Adrenal gland (tissue), 5 donors: ENCODE results near the gene ZBTB39.

ENCODE experiments used
- POLR2A ChIP-seq, 2 donors: fragments of 450-650 bp; IDR thresholded peaks; one replicate each; pipeline ENCODE4 v1.6.1; 2017; ENCODE audit warnings: antibody characterized with exemption in 2 of 2, mild to moderate bottlenecking in 2 of 2, moderate library complexity in 1 of 2
- TF ChIP-seq, protein P1 (sequence below), 6 experiments: fragments of 450-650 bp in 4 of 6; fragments of 200-600 bp in 2 of 6; sonication (generic) in 1 of 6; IDR thresholded peaks; 1 replicate in 5 of 6; 2 replicates in 1 of 6; pipeline versions ENCODE4 v1.5.1 to v1.8.0; 2016 to 2021; ENCODE audit warnings: antibody characterized with exemption in 6 of 6, mild to moderate bottlenecking in 2 of 6, moderate library complexity in 1 of 6
- donor health status: DM: no; HTN: no; CAD: no.

DNA sequence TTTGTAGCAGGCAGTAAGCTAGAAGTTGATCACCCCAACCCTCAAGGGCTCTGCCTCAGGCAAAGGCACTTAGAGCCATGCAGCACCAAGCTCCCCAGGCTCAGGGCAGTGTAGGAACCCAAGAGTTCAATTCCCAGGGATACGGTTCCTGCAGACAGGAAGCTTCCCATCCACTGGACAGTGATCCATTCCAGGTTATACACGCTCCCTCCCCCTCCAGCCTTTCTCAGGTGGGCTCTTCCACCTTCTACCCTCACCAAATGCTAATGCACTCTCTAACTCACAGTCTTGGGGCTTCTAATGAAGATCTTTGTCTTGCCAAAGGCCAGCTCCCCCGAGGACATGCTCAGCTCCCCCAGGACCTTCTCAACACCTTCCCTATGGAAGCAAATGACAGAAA, 30.9 kb upstream of the ZBTB39 start:
- TF ChIP-seq, protein P1, sequence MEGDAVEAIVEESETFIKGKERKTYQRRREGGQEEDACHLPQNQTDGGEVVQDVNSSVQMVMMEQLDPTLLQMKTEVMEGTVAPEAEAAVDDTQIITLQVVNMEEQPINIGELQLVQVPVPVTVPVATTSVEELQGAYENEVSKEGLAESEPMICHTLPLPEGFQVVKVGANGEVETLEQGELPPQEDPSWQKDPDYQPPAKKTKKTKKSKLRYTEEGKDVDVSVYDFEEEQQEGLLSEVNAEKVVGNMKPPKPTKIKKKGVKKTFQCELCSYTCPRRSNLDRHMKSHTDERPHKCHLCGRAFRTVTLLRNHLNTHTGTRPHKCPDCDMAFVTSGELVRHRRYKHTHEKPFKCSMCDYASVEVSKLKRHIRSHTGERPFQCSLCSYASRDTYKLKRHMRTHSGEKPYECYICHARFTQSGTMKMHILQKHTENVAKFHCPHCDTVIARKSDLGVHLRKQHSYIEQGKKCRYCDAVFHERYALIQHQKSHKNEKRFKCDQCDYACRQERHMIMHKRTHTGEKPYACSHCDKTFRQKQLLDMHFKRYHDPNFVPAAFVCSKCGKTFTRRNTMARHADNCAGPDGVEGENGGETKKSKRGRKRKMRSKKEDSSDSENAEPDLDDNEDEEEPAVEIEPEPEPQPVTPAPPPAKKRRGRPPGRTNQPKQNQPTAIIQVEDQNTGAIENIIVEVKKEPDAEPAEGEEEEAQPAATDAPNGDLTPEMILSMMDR (IDR thresholded peaks at IDR 0.05): no peak
- no peak for TF ChIP-seq POLR2A (IDR thresholded peaks at IDR 0.05)
